Activated T-cell treated with anti-CD3 and anti-CD28 coated beads for 1 hour (primary cell): Measurements from ENCODE around the gene ZNF211.

Experiments used
- DNase-seq: peaks from one replicate; pipeline ENCODE4 v3.0.0-alpha.2; 2020; ENCODE audit warnings: low read depth

ZNF211 gene

DNA sequence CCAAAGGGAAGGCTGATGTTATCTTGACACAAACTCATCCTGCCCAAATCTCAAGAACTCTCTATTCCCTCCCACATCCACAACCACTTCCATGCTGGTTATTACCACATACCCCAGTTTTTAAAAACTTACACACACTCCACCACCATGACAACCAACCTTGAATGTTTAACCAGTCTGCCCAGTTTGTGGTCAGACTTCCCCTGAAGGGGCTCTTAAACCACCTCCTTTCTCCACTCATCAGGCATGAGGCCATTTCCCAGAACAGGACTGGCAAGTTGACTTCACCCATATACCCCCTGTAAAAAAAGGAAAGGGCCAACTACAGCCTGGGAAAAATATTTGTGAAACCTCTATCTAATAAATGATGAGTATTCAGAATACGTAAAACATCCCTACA, 23.4 kb downstream of the ZNF211 start:
- no peak for DNase-seq

GRCh38 chr19:57664269-57665127, 31.5 kb downstream of the ZNF211 start:
- no peak for DNase-seq

DNA sequence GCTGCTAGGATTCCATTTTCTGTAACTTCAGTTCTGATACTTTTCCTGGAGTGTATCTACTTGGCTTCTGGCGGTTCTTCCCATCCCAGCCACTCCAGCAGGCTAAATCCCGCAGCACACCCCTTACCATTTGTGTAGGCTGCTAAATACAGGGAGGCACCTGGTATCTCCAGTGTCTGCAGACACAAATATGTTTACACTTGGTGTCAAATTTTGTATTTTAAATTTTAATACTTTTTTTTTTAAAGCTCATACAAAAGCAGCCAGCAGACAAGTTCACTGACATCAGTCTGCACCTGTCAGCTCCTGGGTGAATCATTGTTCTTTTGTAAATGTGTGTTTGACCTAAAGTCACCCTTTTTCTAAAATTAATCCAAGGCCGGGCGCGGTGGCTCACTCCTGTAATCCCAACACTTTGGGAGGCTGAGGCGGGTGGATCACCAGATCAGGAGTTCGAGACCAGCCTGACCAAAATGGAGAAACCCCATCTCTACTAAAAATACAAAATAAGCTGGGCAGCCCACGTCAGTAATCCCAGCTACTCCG, 32.4 kb downstream of the ZNF211 start:
- no peak for DNase-seq

DNA sequence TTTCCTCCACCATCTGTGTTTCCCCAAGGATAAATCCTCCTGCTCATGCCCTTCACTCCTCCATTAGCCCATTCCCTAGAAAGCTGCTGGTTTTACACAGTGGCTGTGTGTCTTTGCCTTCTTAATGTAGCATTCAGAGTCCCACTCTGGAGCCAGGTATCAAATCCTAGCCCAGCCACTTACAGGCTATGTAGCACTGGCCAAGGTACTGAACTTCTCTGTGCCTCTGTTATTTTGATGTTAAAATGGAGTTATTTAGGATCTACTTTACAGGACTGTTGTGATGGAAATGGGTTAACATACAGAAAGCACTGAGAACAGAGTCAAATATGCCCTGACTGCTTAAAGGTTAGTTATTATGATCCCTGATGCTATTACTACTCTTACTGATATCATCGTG, 34.3 kb downstream of the ZNF211 start:
- no peak for DNase-seq

DNA sequence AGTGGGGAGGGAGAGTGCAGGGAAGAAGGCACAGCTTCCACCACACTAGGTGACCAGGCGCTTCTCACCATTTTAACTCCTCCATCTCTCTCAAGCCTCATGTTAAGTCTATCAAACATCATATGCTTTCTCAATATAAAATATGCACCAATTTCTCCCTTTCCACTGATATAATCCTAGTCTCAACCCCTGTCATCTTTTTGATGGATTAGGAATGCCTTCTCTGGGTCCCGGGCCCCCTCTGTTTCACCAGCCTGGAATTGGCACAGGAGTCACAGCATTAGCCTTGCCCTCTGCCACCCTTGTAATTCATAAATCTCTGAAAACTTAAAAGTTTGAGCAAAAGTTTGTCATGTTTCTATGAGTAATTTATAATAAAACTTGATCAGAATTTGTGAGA, 35.7 kb downstream of the ZNF211 start, which contains the start of gene ZSCAN4:
Gene ZSCAN4, plus strand, starts transcription at position 301 of the 400 bp plus-strand sequence. CDS start 7,211 bp downstream, outside the sequence.
- DNase-seq: no peak

DNA sequence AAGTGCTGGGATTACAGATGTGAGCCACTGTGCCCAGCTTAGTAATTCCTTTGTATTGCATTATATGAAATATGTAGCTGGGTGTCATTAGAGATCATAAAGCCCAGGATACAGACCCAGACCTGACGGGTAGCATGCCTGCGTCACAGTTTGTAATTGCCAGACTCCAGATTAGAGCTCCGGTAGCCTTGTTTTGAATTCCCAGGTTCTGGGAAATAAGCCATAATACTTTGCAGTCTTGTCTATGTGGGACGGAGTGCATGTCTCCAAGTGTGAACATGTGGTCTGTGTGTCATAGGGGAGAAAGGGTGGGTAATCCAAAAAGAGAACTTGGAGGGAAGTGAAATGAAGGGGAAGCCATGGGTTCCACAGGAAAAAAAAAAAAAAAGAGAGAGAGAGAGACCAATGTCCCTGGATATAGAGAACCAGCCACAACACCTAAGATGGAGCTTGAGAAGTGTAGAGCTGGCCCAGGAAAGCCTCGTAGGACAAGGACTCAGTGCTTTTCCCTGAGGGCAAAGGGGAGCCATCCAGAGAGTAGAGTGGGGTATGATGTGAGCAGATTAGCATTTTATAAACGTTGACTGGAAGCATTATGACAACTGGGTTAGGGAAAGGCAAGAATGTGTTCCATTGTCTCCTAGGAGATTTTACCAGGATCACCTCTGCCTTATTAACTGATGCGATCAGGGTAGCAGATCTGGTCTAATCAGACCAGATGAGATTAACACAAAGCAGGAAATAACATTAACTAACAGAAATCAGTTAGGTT, 38.3 kb downstream of the ZNF211 start:
- no peak for DNase-seq

- no peak for DNase-seq
Measured at GRCh38 chr19:57672466-57672865, 39.5 kb downstream of the ZNF211 start.

DNA sequence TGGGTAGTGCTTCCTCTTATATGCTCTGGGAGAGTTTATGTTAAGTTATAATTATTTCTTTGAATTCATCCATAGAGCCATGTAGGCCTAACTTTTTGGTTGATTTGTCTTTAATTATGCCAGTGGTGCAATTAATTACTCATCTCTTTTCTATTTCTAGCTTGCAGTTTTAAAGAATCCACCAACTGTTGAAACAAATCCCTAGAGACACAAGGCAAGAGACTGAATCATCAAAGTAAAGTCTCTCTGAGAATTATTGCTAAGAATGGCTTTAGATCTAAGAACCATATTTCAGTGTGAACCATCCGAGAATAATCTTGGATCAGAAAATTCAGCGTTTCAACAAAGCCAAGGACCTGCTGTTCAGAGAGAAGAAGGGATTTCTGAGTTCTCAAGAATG, 42.9 kb downstream of the ZNF211 start:
- DNase-seq: no peak

GRCh38 chr19:57682226-57682766, 49.3 kb downstream of the ZNF211 start:
- no peak for DNase-seq

- no peak for DNase-seq
Measured at GRCh38 chr19:57686727-57687126, 53.8 kb downstream of the ZNF211 start.

DNA sequence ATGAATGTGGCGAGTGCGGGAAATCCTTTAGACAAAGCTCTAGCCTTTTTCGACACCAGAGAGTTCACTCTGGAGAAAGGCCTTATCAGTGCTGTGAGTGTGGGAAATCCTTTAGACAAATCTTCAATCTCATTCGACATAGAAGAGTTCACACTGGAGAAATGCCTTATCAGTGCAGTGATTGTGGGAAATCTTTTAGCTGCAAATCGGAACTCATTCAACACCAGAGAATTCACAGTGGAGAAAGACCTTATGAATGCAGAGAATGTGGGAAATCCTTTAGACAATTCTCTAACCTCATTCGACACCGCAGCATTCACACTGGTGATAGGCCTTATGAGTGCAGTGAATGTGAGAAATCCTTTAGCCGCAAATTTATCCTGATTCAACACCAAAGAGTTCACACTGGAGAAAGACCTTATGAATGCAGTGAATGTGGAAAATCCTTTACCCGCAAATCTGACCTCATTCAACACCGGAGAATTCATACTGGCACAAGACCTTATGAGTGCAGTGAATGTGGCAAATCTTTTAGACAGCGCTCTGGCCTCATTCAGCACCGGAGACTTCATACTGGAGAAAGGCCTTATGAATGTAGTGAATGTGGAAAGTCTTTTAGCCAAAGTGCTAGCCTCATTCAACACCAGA, 54.5 kb downstream of the ZNF211 start:
- no peak for DNase-seq

- DNase-seq: no peak
Measured at GRCh38 chr19:57688011-57688763, 55.2 kb downstream of the ZNF211 start.

DNA sequence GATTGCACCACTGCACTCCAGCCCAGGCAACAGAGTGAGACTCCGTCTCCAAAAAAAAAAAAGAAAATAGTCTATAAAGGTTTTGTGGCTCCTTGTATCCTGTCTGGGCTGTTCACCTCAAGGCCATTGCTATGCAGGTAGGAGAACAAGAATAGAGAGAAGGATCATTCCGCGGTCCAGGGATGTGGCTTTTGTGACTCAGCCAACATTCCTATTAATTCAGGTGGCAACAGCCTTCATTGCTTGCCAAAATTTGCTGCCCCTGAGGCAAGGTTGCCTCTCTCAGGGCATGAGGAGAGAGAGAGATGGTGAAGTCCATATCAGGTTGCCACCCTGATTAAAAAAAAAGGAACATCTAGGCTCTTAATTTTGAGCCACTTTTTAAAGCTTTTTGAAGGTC, 56.8 kb downstream of the ZNF211 start:
- no peak for DNase-seq
